AG20443 (cell line): ENCODE data around the gene CRELD2.

Source experiments
- DNase-seq: peaks from one replicate; pipeline ENCODE4 v3.0.0; 2012; ENCODE audit warnings: low spot score, mixed read lengths

Gene CRELD2

DNA sequence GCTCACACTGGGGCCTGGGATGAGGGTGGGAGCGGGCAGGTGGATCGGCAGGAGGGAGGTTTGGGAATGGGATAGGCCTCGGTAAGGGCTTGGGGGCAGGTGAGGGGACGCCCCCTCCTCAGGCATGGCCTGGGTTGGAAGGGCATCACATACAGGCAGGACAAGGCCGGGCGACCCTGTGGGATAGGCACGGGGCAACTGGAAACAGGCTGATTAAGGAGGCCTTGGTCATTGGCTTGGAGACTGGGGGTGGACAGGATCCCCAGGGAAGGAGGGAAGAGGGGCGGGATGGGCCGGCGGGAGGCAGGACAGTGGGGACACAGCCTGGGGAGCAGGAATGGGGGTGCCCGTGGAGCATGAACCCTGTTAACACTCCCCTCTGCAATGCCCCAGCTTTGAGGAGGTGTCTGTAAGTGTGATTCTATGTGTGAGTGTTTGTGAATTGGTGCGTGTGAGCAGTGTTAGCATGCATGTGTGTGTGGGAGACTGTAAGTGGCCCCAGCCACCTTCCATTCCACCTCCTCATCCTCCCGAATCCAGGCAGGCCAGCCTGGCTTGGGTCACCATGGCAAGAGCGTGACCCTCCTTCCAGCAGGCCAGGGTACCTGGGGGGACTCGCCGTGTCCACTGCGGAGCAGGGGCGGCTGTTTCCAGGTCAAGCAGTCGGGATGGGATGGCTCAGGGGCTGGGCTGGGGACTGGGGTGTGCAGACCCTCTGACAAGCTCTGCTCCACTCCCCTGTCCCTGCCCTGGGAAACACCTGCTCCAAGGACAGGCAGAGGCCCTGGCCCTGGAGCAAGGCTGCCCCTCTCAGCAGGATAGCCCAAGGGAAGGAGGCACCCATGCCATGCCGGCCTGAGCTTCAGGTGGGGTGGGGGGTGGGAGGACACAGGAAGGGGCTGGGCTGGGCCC lies 38.7 kb downstream of the CRELD2 start:
- no peak for DNase-seq

DNA sequence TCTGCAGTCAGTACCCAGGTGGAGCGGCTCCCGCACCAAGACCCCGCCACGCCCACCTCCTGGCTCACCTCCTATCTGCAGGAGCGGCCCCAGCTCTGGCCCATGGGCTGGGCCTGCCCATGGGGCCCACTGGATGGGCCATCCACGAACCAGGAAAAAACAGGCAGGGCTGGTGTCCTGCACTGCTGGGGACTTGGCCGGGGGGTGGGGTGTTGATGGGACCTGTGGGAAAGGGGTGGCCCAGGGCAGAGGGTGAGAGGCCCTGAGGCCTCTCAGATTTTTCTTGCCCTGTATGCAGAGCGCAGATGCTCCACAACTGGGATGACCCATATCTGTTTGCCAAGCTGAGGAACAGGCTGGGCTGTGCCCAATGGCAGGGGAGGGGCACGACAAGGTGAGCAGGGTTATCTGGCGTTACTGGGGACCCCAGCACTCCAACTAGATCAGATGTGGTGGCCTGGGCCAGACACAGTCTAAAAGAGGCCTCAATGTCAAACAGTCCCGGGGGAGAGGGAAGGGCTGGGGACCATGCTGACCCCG lies 39.5 kb downstream of the CRELD2 start:
- DNase-seq = no peak

DNA sequence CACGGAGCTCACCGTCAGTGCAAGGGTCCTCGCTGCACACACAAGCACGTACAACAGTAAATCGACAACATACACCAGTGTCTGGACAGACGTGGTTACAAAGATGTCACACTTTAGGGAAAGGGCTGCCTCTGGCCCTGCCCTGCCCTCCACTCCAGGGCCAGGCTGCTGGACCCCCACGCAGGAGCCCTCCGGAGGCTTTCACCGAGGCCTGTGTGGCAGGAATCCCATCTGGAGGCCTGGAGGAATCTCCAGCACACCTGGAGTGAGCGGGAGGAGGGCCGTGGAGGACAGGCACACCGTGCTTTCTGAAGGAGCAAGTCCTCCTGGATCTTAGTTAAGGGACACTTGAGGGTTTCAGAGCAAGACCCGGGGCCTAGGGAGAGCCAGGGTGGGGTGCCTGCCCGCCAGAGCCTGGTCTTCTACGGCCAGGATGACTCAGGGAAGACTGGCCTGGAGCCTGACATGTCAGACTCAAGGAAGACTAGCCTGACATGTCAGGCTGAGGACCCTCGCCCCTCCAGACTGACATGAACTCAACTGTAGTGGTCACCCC lies 40.0 kb downstream of the CRELD2 start:
- no peak for DNase-seq

DNA sequence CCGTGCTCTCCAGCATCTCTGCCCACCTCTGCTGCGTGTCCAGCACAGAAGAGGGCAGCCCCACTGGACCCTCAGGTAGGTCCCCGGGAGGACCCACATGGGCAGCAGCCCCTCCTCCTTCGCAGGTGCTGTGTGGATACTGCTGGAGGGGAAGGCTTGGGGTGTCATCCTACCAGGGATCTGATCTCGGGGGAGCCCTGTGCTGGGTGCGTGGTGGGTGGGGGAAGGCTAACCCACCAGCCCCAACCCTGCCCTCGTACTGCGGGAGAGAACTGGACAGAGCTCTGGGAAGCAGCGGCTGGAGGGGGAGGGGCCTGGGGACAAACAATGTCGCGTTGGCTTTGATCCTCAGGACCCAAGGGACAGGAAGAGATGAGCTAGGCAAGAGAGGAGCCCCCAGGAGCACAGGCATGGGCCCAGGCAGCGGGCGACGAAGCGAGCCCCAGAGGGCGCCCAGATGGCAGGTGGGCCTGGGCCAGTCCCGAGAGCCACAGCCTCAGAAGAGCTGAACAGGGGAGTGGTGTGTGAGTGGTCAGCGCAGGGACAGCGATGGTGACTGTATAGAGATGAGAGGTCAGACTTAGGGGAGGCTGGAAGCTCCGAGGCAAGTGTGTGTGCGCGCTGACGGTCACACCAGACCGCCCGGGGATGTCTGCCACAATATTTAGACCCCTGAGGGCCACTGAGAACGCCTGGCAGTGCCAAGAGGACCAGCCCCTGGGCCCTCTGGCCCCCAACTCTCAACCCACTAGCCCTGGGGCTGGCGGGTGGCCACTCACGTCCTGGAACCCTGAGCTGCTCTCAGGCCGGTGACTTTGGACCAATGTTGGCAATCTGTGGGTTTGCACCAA lies 40.7 kb downstream of the CRELD2 start:
- DNase-seq = no peak

- DNase-seq = peak; percentile 53
Measured at GRCh38 chr22:49959782-49960158, 41.3 kb downstream of the CRELD2 start.

DNA sequence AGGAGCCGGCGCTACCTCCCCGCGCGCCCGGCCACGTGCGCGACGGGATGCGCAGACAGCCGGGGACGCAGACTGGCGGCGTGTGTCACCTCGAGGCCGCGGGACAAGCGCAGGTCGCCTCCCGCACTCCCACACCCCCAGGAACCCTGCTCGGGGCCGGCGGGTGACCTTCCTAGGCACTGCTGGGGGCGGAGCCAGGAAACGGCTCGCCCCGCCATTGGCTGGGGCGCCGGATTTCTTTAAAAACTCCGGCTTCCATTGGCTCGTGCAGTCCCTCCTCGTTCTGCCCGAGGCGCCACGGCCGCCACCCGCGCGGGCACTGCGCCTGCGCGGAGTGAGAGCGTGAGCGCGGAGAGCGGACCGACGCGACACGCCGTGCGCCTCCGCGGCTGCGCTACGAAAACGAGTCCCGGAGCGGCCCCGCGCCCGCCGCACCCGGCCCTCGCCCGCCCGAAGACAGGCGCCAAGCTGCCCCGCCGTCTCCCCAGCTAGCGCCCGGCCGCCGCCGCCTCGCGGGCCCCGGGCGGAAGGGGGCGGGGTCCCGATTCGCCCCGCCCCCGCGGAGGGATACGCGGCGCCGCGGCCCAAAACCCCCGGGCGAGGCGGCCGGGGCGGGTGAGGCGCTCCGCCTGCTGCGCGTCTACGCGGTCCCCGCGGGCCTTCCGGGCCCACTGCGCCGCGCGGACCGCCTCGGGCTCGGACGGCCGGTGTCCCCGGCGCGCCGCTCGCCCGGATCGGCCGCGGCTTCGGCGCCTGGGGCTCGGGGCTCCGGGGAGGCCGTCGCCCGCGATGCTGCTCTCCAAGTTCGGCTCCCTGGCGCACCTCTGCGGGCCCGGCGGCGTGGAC lies 41.9 kb downstream of the CRELD2 start, which contains the start of gene PIM3:
Gene PIM3 (plus strand): TSS at position 614 of the 846 bp plus-strand sequence. CDS start 176 bp downstream, at position 790.
- DNase-seq = peak; percentile 99

GRCh38 chr22:49961005-49961600 lies 42.7 kb downstream of the CRELD2 start:
- no peak for DNase-seq

- DNase-seq = no peak
Measured at GRCh38 chr22:49961601-49962011, 43.2 kb downstream of the CRELD2 start.

DNA sequence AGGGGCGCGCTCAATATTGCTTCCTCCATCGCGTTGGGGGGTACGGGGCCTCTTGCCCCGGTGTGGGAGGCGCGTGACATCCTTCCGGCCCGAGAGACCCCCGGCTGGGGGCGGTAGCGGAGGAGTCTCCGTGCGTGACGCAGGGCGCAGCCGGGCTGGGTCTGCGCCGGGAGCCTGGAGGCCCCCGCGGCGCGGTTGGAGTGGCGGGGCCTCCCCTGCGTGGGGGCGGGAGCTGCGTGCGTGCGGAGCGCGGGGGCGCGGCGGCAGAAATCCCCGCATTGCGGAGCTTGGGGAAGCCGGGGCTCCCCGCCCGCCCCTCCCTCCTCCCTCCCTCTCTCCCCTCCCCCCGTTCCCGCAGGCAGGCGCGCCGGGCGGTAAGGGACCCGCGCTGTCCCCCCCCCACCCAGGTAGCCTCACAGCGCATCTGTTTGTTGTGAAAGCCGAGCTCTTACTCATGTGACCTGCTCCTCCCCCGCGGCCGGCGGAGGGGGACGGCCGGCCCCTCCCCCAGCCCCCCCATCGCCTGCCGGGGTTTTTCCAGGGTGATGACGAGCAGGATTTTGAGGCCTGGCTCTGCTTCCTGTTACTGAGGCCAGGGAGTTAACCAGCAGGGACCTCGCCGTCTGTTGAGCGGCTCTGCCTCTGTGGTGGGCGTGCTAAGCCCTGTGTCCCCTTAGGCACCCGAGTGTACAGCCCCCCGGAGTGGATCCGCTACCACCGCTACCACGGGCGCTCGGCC lies 43.7 kb downstream of the CRELD2 start:
- DNase-seq = peak; percentile 90

- DNase-seq = no peak
Measured at GRCh38 chr22:49962751-49963646, 44.6 kb downstream of the CRELD2 start.

DNA sequence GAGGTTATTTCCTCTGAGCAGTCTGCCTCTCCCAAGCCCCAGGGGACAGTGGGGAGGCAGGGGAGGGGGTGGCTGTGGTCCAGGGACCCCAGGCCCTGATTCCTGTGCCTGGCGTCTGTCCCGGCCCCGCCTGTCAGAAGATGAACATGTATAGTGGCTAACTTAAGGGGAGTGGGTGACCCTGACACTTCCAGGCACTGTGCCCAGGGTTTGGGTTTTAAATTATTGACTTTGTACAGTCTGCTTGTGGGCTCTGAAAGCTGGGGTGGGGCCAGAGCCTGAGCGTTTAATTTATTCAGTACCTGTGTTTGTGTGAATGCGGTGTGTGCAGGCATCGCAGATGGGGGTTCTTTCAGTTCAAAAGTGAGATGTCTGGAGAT lies 45.2 kb downstream of the CRELD2 start:
- no peak for DNase-seq

- no peak for DNase-seq
Measured at GRCh38 chr22:49964136-49965090, 46.0 kb downstream of the CRELD2 start.

- DNase-seq = no peak
Measured at GRCh38 chr22:49965091-49966040, 46.9 kb downstream of the CRELD2 start.

GRCh38 chr22:49966041-49966773 lies 47.8 kb downstream of the CRELD2 start:
- DNase-seq = no peak

- DNase-seq = no peak
Measured at GRCh38 chr22:49966774-49967705, 48.6 kb downstream of the CRELD2 start.
